CD4-positive, alpha-beta T cell (primary cell): Measurements from ENCODE around the gene RTL5. TPM values are rescaled to one million over a fixed set of nuclear protein-coding genes. Genes with fewer than 3 reads are reported as not detected.

Source experiments
- ATAC-seq: fragments of 200-7000 bp; cut with Tn5 transposase; one replicate; pipeline ENCODE4 v1.10.0; 2022; ENCODE audit warnings: mild to moderate bottlenecking; ENCODE audit not compliant: poor library complexity
- CTCF ChIA-PET: fragments of 350-600 bp; sonication (Branson Sonifier 250); formaldehyde crosslinking; loops from one replicate; lab custom pipeline; 2021; ENCODE audit warnings: antibody characterized with exemption, inconsistent platforms; lab: Charles Lee
- POLR2A ChIA-PET: fragments of 350-600 bp; sonication (Branson Sonifier 250); formaldehyde crosslinking; loops from one replicate; lab custom pipeline; 2021; ENCODE audit warnings: antibody characterized with exemption, inconsistent platforms; lab: Charles Lee
- DNase-seq, 14 experiments: peaks; one replicate each; pipeline ENCODE4 v3.0.0-alpha.2; 2013 to 2020; ENCODE audit warnings: mixed read lengths in 2 of 14
- H3K27ac ChIP-seq, 2 donors: one replicate each; pipeline versions ENCODE4 v1.5.1 to v1.7.0; 2013; ENCODE audit warnings: low read length in 2 of 2, low read depth in 1 of 2, mild to moderate bottlenecking in 1 of 2
- H3K27me3 ChIP-seq, 2 experiments: 1 replicate in 1 of 2; 2 replicates in 1 of 2; pipeline versions ENCODE4 v1.6.1 to v1.7.0; 2013; ENCODE audit warnings: low read length in 2 of 2, control low read depth in 1 of 2, mild to moderate bottlenecking in 1 of 2, moderate library complexity in 1 of 2; ENCODE audit not compliant: insufficient read depth in 2 of 2, control insufficient read depth in 1 of 2
- H3K36me3 ChIP-seq: one replicate; pipeline ENCODE4 v1.6.1; 2013; ENCODE audit warnings: low read length, control low read depth; ENCODE audit not compliant: insufficient read depth
- H3K4me1 ChIP-seq: one replicate; pipeline ENCODE4 v1.6.1; 2013; ENCODE audit warnings: low read length, control low read depth; ENCODE audit not compliant: insufficient read depth
- H3K4me3 ChIP-seq: one replicate; pipeline ENCODE4 v1.5.1; 2013; ENCODE audit warnings: mild to moderate bottlenecking, low read length, moderate library complexity
- H3K9me3 ChIP-seq, 2 experiments: 1 replicate in 1 of 2; 2 replicates in 1 of 2; pipeline versions ENCODE4 v1.6.1 to v1.7.0; 2013; ENCODE audit warnings: low read length in 2 of 2, mild to moderate bottlenecking in 2 of 2, control low read depth in 1 of 2, moderate library complexity in 1 of 2; ENCODE audit not compliant: control insufficient read depth in 1 of 2, insufficient read depth in 1 of 2
- H3K27ac Mint-ChIP-seq: one replicate; pipeline ENCODE4 v1.8.0; 2020; ENCODE audit warnings: mixed read lengths
- H3K27me3 Mint-ChIP-seq: one replicate; pipeline ENCODE4 v1.8.0; 2021; ENCODE audit warnings: mixed read lengths
- H3K36me3 Mint-ChIP-seq: one replicate; pipeline ENCODE4 v1.8.0; 2021; ENCODE audit warnings: low read depth, mixed read lengths
- H3K4me1 Mint-ChIP-seq: one replicate; pipeline ENCODE4 v1.8.0; 2021; ENCODE audit warnings: low read depth, mixed read lengths
- H3K4me3 Mint-ChIP-seq: one replicate; pipeline ENCODE4 v1.8.0; 2020; ENCODE audit warnings: mild to moderate bottlenecking, mixed read lengths
- H3K9me3 Mint-ChIP-seq: one replicate; pipeline ENCODE4 v1.8.0; 2020; ENCODE audit warnings: mixed read lengths
- intact Hi-C, 2 experiments: fragments of 100-400 bp; cut with DNase I in 1 of 2; cut with micrococcal nuclease in 1 of 2; formaldehyde crosslinking; loops; one replicate each; pipeline versions ENCODE4 v1.15.1 to v1.9.0; 2023 to 2025; cut with DNase I, micrococcal nuclease
- total RNA-seq, 174 experiments: library from RNA in 2 of 174; stranded (reverse) in 2 of 174; gene quantifications; one replicate each; pipeline ENCODE4 v1.2.3 and lab custom pipeline; 2021 to 2026
- TF ChIP-seq, protein P1 (sequence below): fragments of 200-600 bp; IDR thresholded peaks from one replicate; pipeline ENCODE4 v1.8.0; 2022; ENCODE audit warnings: antibody characterized with exemption, mild to moderate bottlenecking

Gene RTL5
- total RNA-seq, 2 experiments from 2014 or later: 1.1 to 1.2 TPM

DNA sequence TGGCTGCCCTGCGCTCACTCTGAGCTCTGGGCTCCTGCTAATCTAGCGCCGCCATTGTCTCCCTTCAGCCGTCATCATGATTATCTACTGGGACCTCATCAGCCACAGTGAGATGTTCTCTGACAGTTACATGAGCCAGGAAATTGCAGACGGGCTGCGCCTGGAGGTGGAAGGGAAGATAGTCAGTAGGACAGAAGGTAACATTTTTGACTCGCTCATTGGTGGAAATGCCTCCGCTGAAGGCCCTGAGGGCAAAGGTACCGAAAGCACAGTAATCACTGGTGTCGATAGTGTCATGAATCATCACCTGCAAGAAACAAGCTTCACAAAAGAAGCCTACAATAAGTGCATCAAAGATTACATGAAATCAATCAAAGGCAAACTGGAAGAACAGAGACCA, 28.1 kb upstream of the RTL5 start:
- no peak overlapping the region for H3K27ac ChIP-seq
- TF ChIP-seq, protein P1, sequence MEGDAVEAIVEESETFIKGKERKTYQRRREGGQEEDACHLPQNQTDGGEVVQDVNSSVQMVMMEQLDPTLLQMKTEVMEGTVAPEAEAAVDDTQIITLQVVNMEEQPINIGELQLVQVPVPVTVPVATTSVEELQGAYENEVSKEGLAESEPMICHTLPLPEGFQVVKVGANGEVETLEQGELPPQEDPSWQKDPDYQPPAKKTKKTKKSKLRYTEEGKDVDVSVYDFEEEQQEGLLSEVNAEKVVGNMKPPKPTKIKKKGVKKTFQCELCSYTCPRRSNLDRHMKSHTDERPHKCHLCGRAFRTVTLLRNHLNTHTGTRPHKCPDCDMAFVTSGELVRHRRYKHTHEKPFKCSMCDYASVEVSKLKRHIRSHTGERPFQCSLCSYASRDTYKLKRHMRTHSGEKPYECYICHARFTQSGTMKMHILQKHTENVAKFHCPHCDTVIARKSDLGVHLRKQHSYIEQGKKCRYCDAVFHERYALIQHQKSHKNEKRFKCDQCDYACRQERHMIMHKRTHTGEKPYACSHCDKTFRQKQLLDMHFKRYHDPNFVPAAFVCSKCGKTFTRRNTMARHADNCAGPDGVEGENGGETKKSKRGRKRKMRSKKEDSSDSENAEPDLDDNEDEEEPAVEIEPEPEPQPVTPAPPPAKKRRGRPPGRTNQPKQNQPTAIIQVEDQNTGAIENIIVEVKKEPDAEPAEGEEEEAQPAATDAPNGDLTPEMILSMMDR: no peak
- no peaks in the 10 kb centered on the region for H3K27me3 Mint-ChIP-seq
- no peak overlapping the region for H3K27ac Mint-ChIP-seq
- H3K27me3 ChIP-seq: no peaks in the 10 kb centered on the region
- DNase-seq: no peak
- intact Hi-C loops: no loop called here
- CTCF ChIA-PET: no interaction called here
- H3K4me3 ChIP-seq: no peak overlapping the region
- POLR2A ChIA-PET: no interaction called here
- no peaks in the 10 kb centered on the region for H3K36me3 ChIP-seq
- H3K9me3 Mint-ChIP-seq: no peaks in the 10 kb centered on the region
- no peaks in the 10 kb centered on the region for H3K4me1 Mint-ChIP-seq
- H3K4me3 Mint-ChIP-seq: no peak overlapping the region
- H3K9me3 ChIP-seq: no peaks in the 10 kb centered on the region
- no peaks in the 10 kb centered on the region for H3K36me3 Mint-ChIP-seq
- no peaks in the 10 kb centered on the region for H3K4me1 ChIP-seq
- ATAC-seq: no peak

DNA sequence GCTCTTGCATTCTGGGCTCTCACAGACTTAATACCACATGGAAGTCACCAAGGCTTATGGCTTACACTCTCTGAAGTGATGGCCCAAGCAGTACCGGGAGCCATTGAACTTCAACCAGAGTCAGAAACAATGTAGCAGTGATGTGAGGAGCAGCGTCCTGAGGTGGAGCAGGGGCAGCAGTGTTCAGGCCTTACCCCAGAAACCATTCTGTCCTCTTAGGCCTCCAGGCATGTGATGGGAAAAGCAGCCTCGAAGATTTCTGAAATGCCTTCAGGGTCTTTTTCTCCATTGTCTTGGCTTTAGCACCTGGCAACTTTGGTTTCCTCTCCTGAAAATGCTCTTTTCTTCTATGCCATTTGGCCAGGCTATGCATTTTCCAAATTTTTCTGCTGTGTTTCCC, 27.1 kb upstream of the RTL5 start:
- Histone ChIP-seq H3K9me3 (no peaks in the 10 kb centered on the region), H3K27me3 (no peaks in the 10 kb centered on the region), H3K4me1 (no peaks in the 10 kb centered on the region), H3K27ac (no peak overlapping the region), H3K4me3 (no peak overlapping the region), H3K36me3 (no peaks in the 10 kb centered on the region)
- Mint-ChIP-seq H3K4me3 (no peak overlapping the region), H3K4me1 (no peaks in the 10 kb centered on the region), H3K9me3 (no peaks in the 10 kb centered on the region), H3K27ac (no peak overlapping the region), H3K27me3 (no peaks in the 10 kb centered on the region), H3K36me3 (no peaks in the 10 kb centered on the region)
- ATAC-seq (no peak), DNase-seq (no peak)
- TF ChIP-seq, protein P1: no peak
- ChIA-PET CTCF (no interaction called here), POLR2A (no interaction called here)
- intact Hi-C loops: no loop called here

DNA sequence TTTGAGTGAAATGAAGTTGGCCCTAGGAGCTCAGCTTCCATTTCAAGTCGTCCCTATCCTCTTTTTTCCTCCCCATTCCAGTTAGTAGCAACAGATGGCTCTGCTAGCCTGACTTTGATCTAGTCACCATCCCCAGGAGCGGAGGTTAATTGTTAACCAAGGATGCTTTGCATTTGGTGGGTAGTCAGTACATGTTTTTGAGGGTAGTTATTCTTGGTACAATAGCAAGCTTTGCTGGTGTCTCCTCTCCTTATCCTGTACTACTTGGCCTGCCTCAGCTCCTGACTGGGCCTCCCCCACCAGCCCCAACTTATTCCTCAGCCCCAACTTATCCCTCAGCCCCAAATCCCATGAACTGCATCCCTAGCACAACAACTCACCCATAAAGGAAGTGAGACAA, 14.8 kb upstream of the RTL5 start:
- H3K4me1 Mint-ChIP-seq: peaks cover 23% of the 10 kb centered on the region
- TF ChIP-seq, protein P1: no peak
- H3K9me3 Mint-ChIP-seq: no peaks in the 10 kb centered on the region
- peaks cover under 1% of the 10 kb centered on the region for H3K36me3 Mint-ChIP-seq
- no peak for ATAC-seq
- Histone ChIP-seq H3K4me1 (peaks cover 20% of the 10 kb centered on the region), H3K4me3 (no peak overlapping the region), H3K36me3 (no peaks in the 10 kb centered on the region), H3K27me3 (no peaks in the 10 kb centered on the region), H3K27ac (no peak overlapping the region), H3K9me3 (no peaks in the 10 kb centered on the region)
- H3K27ac Mint-ChIP-seq: no peak overlapping the region
- no peak overlapping the region for H3K4me3 Mint-ChIP-seq
- no peaks in the 10 kb centered on the region for H3K27me3 Mint-ChIP-seq
- ChIA-PET CTCF (no interaction called here), POLR2A (no interaction called here)
- intact Hi-C loops: no loop called here
- DNase-seq: no peak
